ENCODE measurements around the gene WDR55.
"Not testable (repeated sequence)": the region's sequence is repeated elsewhere in the genome, so short reads cannot be mapped to it uniquely, and the experiment has no call there.

- TF ChIP-seq NFRKB (IDR thresholded peaks at IDR 0.05); TARDBP (IDR thresholded peaks at IDR 0.05); BHLHE40 (IDR thresholded peaks at IDR 0.05; ENCODE audit: borderline replicate concordance); FOXM1 (IDR thresholded peaks at IDR 0.05; ENCODE audit: borderline replicate concordance); ZNF384 (IDR thresholded peaks at IDR 0.05); SP1 (IDR thresholded peaks at IDR 0.05); L3MBTL2 (conservative IDR thresholded peaks at IDR 0.05); SUZ12 (IDR thresholded peaks at IDR 0.05); FOXK2 (IDR thresholded peaks at IDR 0.05); HDGF (IDR thresholded peaks at IDR 0.05; ENCODE audit: borderline replicate concordance); ARNT (IDR thresholded peaks at IDR 0.05): not testable (repeated sequence)
- TF ChIP-seq, protein P1, sequence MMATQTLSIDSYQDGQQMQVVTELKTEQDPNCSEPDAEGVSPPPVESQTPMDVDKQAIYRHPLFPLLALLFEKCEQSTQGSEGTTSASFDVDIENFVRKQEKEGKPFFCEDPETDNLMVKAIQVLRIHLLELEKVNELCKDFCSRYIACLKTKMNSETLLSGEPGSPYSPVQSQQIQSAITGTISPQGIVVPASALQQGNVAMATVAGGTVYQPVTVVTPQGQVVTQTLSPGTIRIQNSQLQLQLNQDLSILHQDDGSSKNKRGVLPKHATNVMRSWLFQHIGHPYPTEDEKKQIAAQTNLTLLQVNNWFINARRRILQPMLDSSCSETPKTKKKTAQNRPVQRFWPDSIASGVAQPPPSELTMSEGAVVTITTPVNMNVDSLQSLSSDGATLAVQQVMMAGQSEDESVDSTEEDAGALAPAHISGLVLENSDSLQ (IDR thresholded peaks at IDR 0.05), result not testable (repeated sequence)
Measured at GRCh38 chr5:140721395-140721794, 56.7 kb downstream of the WDR55 start.

All from HEK293T (cell line).